GM20000 (cell line): ENCODE measurements around the gene CAMSAP3.
"Not testable (repeated sequence)": the region's sequence is repeated elsewhere in the genome, so short reads cannot be mapped to it uniquely, and the experiment has no call there.

ENCODE experiments used
- DNase-seq: peaks from one replicate; pipeline ENCODE4 v3.0.0; 2012; ENCODE audit warnings: low spot score
- CTCF ChIP-seq: IDR thresholded peaks from 2 replicates; pipeline ENCODE4 v1.5.1; 2012; ENCODE audit warnings: mild to moderate bottlenecking, control low read depth; ENCODE audit errors: extremely low read depth, missing control alignments

CAMSAP3 gene

GRCh38 chr19:7575434-7576040 lies 20.1 kb upstream of the CAMSAP3 start:
- no peak for TF ChIP-seq CTCF
- DNase-seq = no peak

- not testable (repeated sequence) for DNase-seq
Measured at GRCh38 chr19:7577422-7577821, 18.2 kb upstream of the CAMSAP3 start.

- DNase-seq = no peak
- no peak for TF ChIP-seq CTCF
Measured at GRCh38 chr19:7578127-7578526, 17.5 kb upstream of the CAMSAP3 start.

- no peak for TF ChIP-seq CTCF
- DNase-seq = no peak
Measured at GRCh38 chr19:7579182-7579581, 16.5 kb upstream of the CAMSAP3 start.

GRCh38 chr19:7582446-7582845 lies 13.2 kb upstream of the CAMSAP3 start:
- DNase-seq = no peak
- no peak for TF ChIP-seq CTCF

GRCh38 chr19:7589822-7590221 lies 5.8 kb upstream of the CAMSAP3 start:
- no peak for DNase-seq
- no peak for TF ChIP-seq CTCF

GRCh38 chr19:7590256-7590655 lies 5.4 kb upstream of the CAMSAP3 start:
- no peak for DNase-seq
- no peak for TF ChIP-seq CTCF

- peak; percentile 68 for DNase-seq
- no peak for TF ChIP-seq CTCF
Measured at GRCh38 chr19:7596211-7596937, 711 bp downstream of the CAMSAP3 start.
